ENCODE measurements around the gene BTG2.

DNA sequence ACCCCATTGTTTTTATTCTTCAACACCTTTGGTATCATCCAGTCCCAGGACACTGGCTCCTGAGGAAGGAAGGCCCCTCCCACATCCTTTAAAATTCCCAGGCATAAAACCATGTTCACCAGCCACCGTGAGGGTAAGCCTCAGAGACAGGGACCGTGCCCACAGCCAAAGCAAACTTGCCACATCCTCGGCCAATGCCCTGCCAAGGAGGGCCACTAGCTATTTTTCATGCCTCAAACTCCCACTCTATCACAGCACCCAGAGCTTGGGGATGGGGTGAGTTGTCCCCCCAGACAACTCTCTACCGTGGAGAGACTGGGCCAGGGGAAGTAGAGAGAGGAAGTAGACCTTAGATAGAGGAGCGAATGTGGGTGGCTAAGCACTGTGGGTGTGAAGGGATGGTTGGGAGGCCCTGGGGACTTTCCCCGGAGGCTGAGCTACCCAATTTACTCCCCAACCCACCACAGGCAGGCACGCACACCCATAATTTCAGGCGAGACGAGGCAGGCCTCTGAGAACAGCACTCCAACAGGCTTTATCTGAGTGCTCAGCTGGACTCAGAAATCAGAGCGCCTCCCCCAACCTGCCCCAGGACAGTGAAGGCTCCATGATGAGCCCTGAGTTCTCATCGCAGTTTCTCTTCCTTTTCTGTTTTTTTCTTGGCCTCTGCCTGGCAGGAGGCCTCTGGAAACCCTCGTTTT lies 15.9 kb upstream of the BTG2 start:
- no peak for TF ChIP-seq ETS1 (IDR thresholded peaks at IDR 0.05)
- TF ChIP-seq, protein P1, sequence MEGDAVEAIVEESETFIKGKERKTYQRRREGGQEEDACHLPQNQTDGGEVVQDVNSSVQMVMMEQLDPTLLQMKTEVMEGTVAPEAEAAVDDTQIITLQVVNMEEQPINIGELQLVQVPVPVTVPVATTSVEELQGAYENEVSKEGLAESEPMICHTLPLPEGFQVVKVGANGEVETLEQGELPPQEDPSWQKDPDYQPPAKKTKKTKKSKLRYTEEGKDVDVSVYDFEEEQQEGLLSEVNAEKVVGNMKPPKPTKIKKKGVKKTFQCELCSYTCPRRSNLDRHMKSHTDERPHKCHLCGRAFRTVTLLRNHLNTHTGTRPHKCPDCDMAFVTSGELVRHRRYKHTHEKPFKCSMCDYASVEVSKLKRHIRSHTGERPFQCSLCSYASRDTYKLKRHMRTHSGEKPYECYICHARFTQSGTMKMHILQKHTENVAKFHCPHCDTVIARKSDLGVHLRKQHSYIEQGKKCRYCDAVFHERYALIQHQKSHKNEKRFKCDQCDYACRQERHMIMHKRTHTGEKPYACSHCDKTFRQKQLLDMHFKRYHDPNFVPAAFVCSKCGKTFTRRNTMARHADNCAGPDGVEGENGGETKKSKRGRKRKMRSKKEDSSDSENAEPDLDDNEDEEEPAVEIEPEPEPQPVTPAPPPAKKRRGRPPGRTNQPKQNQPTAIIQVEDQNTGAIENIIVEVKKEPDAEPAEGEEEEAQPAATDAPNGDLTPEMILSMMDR (conservative IDR thresholded peaks at IDR 0.05; ENCODE audit: low read depth in 2 of 2), result no peak
- TF ChIP-seq EZH2 (IDR thresholded peaks at IDR 0.05; ENCODE audit: low read depth, unreplicated experiment), result no peak
- no peak for TF ChIP-seq EZH2phosphoT487 (IDR thresholded peaks at IDR 0.05; ENCODE audit: unreplicated experiment)
- no peak for TF ChIP-seq POLR2AphosphoS5 (IDR thresholded peaks at IDR 0.05; ENCODE audit: low read depth)
- TF ChIP-seq, protein P2, sequence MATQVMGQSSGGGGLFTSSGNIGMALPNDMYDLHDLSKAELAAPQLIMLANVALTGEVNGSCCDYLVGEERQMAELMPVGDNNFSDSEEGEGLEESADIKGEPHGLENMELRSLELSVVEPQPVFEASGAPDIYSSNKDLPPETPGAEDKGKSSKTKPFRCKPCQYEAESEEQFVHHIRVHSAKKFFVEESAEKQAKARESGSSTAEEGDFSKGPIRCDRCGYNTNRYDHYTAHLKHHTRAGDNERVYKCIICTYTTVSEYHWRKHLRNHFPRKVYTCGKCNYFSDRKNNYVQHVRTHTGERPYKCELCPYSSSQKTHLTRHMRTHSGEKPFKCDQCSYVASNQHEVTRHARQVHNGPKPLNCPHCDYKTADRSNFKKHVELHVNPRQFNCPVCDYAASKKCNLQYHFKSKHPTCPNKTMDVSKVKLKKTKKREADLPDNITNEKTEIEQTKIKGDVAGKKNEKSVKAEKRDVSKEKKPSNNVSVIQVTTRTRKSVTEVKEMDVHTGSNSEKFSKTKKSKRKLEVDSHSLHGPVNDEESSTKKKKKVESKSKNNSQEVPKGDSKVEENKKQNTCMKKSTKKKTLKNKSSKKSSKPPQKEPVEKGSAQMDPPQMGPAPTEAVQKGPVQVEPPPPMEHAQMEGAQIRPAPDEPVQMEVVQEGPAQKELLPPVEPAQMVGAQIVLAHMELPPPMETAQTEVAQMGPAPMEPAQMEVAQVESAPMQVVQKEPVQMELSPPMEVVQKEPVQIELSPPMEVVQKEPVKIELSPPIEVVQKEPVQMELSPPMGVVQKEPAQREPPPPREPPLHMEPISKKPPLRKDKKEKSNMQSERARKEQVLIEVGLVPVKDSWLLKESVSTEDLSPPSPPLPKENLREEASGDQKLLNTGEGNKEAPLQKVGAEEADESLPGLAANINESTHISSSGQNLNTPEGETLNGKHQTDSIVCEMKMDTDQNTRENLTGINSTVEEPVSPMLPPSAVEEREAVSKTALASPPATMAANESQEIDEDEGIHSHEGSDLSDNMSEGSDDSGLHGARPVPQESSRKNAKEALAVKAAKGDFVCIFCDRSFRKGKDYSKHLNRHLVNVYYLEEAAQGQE (IDR thresholded peaks at IDR 0.05; ENCODE audit: unreplicated experiment), result no peak
- TF ChIP-seq ZNF331 (CRISPR knock-in tag; IDR thresholded peaks at IDR 0.05; ENCODE audit: low read depth), result no peak
- no peak for TF ChIP-seq NANOG (IDR thresholded peaks at IDR 0.05; ENCODE audit: borderline replicate concordance)
- no peak for TF ChIP-seq CREB1 (CRISPR knock-in tag; IDR thresholded peaks at IDR 0.05; ENCODE audit: low read depth)
- no peak for TF ChIP-seq JUNB (IDR thresholded peaks at IDR 0.05; ENCODE audit: unreplicated experiment)
- TF ChIP-seq STAT1 (IDR thresholded peaks at IDR 0.05; ENCODE audit: unreplicated experiment), result no peak
- TF ChIP-seq ZNF114 (CRISPR knock-in tag; IDR thresholded peaks at IDR 0.05), result no peak
- no peak for TF ChIP-seq ZNF462 (CRISPR knock-in tag; IDR thresholded peaks at IDR 0.05)
